SK-N-SH treated with all-trans-retinoic acid at 6 μM for 48 hours (cell line): ENCODE results near the gene AKAP1.
A peak's percentile ranks its signal among the peaks of the same experiment; 100 is the strongest.
"Not testable (repeated sequence)": the region's sequence is repeated elsewhere in the genome, so short reads cannot be mapped to it uniquely, and the experiment has no call there.

Source experiments
- ATAC-seq: fragments of 200-7000 bp; cut with Tn5 transposase; 3 replicates; pipeline ENCODE4 v1.9.1; 2020; ENCODE audit warnings: mild to moderate bottlenecking, moderate library complexity
- BACH2 ChIP-seq: fragments of 250-450 bp; sonication (Bioruptor Pico); IDR thresholded peaks from 2 replicates; pipeline ENCODE4 v1.9.0; 2021; ENCODE audit warnings: mild to moderate bottlenecking, borderline replicate concordance
- CSDC2 ChIP-seq: fragments of 250-450 bp; sonication (Bioruptor Pico); IDR thresholded peaks from 2 replicates; pipeline ENCODE4 v1.5.0; 2020; ENCODE audit warnings: mild to moderate bottlenecking, moderate library complexity
- ESRRG ChIP-seq: fragments of 250-450 bp; sonication (Bioruptor Pico); IDR thresholded peaks from 2 replicates; pipeline ENCODE4 v1.6.1; 2021; ENCODE audit warnings: mild to moderate bottlenecking
- GLIS3 ChIP-seq: fragments of 250-450 bp; sonication (Bioruptor Pico); IDR thresholded peaks from 2 replicates; pipeline ENCODE4 v1.5.0; 2020; ENCODE audit warnings: mild to moderate bottlenecking, moderate library complexity
- OSR1 ChIP-seq: fragments of 250-450 bp; sonication (Bioruptor Pico); IDR thresholded peaks from 2 replicates; pipeline ENCODE4 v1.8.0; 2022; ENCODE audit warnings: moderate library complexity, mild to moderate bottlenecking, inconsistent platforms
- PATZ1 ChIP-seq: fragments of 250-450 bp; sonication (Bioruptor Pico); IDR thresholded peaks from 2 replicates; pipeline ENCODE4 v1.8.0; 2020; ENCODE audit warnings: mild to moderate bottlenecking, moderate library complexity, borderline replicate concordance
- PPARA ChIP-seq: fragments of 250-450 bp; sonication (Bioruptor Pico); IDR thresholded peaks from 2 replicates; pipeline ENCODE4 v1.5.0; 2020; ENCODE audit warnings: mild to moderate bottlenecking, borderline replicate concordance
- RARB ChIP-seq: fragments of 250-450 bp; sonication (Bioruptor Pico); IDR thresholded peaks from 2 replicates; pipeline ENCODE4 v1.8.0; 2021; ENCODE audit warnings: mild to moderate bottlenecking, moderate library complexity
- SNAI2 ChIP-seq: fragments of 250-450 bp; sonication (Bioruptor Pico); IDR thresholded peaks from 2 replicates; pipeline ENCODE4 v1.5.0; 2020; ENCODE audit warnings: mild to moderate bottlenecking, moderate library complexity
- TCF4 ChIP-seq: fragments of 250-450 bp; sonication (Bioruptor Pico); IDR thresholded peaks from 2 replicates; pipeline ENCODE4 v1.8.0; 2021; ENCODE audit warnings: mild to moderate bottlenecking, moderate library complexity, borderline replicate concordance
- TOX ChIP-seq: fragments of 250-450 bp; sonication (Bioruptor Pico); IDR thresholded peaks from 2 replicates; pipeline ENCODE4 v1.8.0; 2021; ENCODE audit warnings: mild to moderate bottlenecking, moderate library complexity, borderline replicate concordance
- ZC3H10 ChIP-seq: fragments of 250-450 bp; sonication (Bioruptor Pico); IDR thresholded peaks from 2 replicates; pipeline ENCODE4 v1.5.1; 2021; ENCODE audit warnings: mild to moderate bottlenecking, moderate library complexity
- ZFP3 ChIP-seq: fragments of 250-450 bp; sonication (Bioruptor Pico); IDR thresholded peaks from 2 replicates; pipeline ENCODE4 v1.5.0; 2020; ENCODE audit warnings: mild to moderate bottlenecking, moderate library complexity
- ZNF565 ChIP-seq: fragments of 450-650 bp; formaldehyde crosslinking; conservative IDR thresholded peaks from 2 replicates; pipeline ENCODE4 v1.5.0; 2020; ENCODE audit warnings: low read depth, mild to moderate bottlenecking, moderate library complexity
- ZNF70 ChIP-seq: fragments of 450-650 bp; formaldehyde crosslinking; IDR thresholded peaks from 2 replicates; pipeline ENCODE4 v1.5.0; 2020; ENCODE audit warnings: mild to moderate bottlenecking, moderate library complexity
- TF ChIP-seq, protein P1 (sequence below): fragments of 250-450 bp; sonication (Bioruptor Pico); IDR thresholded peaks from 2 replicates; pipeline ENCODE4 v1.5.1; 2021; ENCODE audit warnings: mild to moderate bottlenecking, moderate library complexity
- TF ChIP-seq, protein P2 (sequence below): fragments of 250-450 bp; sonication (Bioruptor Pico); IDR thresholded peaks from 2 replicates; pipeline ENCODE4 v1.8.0; 2021; ENCODE audit warnings: low read depth, mild to moderate bottlenecking, moderate library complexity, borderline replicate concordance
- TF ChIP-seq, protein P3 (sequence below): fragments of 250-450 bp; sonication (Bioruptor Pico); IDR thresholded peaks from 2 replicates; pipeline ENCODE4 v1.5.1; 2020; ENCODE audit warnings: low read depth, mild to moderate bottlenecking, moderate library complexity

The AKAP1 gene

GRCh38 chr17:57097832-57098421 is 12.9 kb downstream of the AKAP1 start:
- peak; percentile 87 for ATAC-seq
- TF ChIP-seq GLIS3 (CRISPR knock-in tag) = no peak
- no peak for TF ChIP-seq PPARA (CRISPR knock-in tag)
- 0 out of 2 replicates have a peak, but pooled peaks have one; percentile 33 for TF ChIP-seq ZC3H10 (CRISPR knock-in tag)
- TF ChIP-seq, protein P1, sequence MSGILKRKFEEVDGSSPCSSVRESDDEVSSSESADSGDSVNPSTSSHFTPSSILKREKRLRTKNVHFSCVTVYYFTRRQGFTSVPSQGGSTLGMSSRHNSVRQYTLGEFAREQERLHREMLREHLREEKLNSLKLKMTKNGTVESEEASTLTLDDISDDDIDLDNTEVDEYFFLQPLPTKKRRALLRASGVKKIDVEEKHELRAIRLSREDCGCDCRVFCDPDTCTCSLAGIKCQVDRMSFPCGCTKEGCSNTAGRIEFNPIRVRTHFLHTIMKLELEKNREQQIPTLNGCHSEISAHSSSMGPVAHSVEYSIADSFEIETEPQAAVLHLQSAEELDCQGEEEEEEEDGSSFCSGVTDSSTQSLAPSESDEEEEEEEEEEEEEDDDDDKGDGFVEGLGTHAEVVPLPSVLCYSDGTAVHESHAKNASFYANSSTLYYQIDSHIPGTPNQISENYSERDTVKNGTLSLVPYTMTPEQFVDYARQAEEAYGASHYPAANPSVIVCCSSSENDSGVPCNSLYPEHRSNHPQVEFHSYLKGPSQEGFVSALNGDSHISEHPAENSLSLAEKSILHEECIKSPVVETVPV = no peak
- TF ChIP-seq OSR1 (CRISPR knock-in tag) = no peak
- TF ChIP-seq, protein P2, sequence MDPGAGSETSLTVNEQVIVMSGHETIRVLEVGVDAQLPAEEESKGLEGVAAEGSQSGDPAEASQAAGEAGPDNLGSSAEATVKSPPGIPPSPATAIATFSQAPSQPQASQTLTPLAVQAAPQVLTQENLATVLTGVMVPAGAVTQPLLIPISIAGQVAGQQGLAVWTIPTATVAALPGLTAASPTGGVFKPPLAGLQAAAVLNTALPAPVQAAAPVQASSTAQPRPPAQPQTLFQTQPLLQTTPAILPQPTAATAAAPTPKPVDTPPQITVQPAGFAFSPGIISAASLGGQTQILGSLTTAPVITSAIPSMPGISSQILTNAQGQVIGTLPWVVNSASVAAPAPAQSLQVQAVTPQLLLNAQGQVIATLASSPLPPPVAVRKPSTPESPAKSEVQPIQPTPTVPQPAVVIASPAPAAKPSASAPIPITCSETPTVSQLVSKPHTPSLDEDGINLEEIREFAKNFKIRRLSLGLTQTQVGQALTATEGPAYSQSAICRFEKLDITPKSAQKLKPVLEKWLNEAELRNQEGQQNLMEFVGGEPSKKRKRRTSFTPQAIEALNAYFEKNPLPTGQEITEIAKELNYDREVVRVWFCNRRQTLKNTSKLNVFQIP = no peak
- no peak for TF ChIP-seq ZNF70 (CRISPR knock-in tag)
- TF ChIP-seq PATZ1 (CRISPR knock-in tag) = no peak
- no peak for TF ChIP-seq CSDC2 (CRISPR knock-in tag)
- no peak for TF ChIP-seq RARB (CRISPR knock-in tag)
- TF ChIP-seq TCF4 (CRISPR knock-in tag) = no peak
- peak; percentile 43; the same call in 1 of the 2 replicates for TF ChIP-seq ZFP3 (CRISPR knock-in tag)
- TF ChIP-seq BACH2 (CRISPR knock-in tag) = no peak
- TF ChIP-seq ZNF565 (CRISPR knock-in tag) = no peak
- TF ChIP-seq, protein P3, sequence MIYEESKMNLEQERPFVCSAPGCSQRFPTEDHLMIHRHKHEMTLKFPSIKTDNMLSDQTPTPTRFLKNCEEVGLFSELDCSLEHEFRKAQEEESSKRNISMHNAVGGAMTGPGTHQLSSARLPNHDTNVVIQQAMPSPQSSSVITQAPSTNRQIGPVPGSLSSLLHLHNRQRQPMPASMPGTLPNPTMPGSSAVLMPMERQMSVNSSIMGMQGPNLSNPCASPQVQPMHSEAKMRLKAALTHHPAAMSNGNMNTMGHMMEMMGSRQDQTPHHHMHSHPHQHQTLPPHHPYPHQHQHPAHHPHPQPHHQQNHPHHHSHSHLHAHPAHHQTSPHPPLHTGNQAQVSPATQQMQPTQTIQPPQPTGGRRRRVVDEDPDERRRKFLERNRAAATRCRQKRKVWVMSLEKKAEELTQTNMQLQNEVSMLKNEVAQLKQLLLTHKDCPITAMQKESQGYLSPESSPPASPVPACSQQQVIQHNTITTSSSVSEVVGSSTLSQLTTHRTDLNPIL (CRISPR knock-in tag) = no peak
- TF ChIP-seq SNAI2 (CRISPR knock-in tag) = no peak
- no peak for TF ChIP-seq ESRRG (CRISPR knock-in tag)

DNA sequence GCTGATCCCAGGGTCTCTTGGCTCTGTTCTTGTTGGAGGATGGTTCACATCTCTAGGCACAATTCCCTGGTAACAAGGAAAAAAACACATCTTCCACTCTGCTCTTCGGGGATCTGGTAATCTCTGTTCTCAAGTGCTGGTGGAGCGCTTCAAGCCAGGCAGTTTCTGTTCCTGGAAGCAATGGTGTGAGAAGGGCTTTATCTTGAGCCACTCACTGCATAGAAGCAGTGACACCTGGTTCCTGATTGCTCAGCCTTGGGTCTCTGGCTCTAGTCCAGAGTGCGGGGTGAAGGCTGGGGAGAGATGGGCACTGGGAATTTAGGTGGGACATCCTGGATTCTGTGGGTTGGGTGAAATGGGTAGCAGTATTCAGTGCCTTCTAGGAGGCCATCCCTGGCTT is 14.1 kb downstream of the AKAP1 start:
- no peak for TF ChIP-seq SNAI2 (CRISPR knock-in tag)
- no peak for ATAC-seq

DNA sequence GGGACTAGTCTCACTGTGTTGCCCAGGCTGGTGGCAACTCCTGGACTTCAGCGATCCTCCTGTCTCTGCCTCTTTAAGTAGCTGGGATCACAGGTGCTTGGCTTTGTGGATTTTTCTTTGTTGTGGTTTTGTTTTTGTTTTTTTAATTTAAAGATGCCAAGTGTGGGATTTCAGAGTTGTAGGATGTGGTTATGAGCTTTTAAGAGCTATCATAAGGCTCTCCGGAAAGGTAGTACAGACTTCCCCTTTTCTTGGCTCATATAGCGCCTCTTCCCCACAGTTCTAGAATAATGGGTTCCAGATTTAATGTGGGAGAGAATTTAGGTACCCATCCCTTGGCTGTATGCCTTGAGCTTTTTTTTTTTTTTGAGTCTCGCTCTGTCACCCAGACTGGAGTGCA is 17.1 kb downstream of the AKAP1 start:
- no peak for TF ChIP-seq ZC3H10 (CRISPR knock-in tag)
- no peak for TF ChIP-seq TOX
- TF ChIP-seq, protein P3 (CRISPR knock-in tag) = no peak
- TF ChIP-seq RARB (CRISPR knock-in tag) = no peak
- no peak for TF ChIP-seq PATZ1 (CRISPR knock-in tag)
- ATAC-seq = no peak

GRCh38 chr17:57102660-57103059 is 17.6 kb downstream of the AKAP1 start:
- not testable (repeated sequence) for ATAC-seq
